Measurements from ENCODE around the gene DNAJB6. TPM values are rescaled to one million over a fixed set of nuclear protein-coding genes. Genes with fewer than 3 reads are reported as not detected.

DNAJB6 gene
- total RNA-seq, 4 donors from 2014 or later, result 179 to 254 (median 212) TPM

DNA sequence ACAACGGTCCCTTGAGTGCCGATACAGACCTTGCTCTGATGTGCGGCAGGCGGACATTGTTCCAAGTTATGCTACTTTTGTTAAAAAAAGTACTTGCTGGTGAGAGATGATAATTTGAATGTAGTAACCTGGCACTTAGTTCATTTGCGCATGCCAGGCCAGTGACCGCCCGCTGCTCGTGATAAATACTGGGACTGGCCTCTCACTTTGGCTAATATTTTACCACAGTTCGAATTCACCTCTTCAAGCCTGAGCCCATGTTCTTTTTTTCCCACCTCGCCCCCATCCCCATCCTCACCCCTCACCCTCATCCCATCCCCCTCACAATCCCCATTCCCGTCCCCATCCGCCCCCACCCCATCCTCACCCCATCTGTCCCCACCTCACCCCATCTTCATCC, 126.4 kb downstream of the DNAJB6 start:
- TF ChIP-seq, protein P1, sequence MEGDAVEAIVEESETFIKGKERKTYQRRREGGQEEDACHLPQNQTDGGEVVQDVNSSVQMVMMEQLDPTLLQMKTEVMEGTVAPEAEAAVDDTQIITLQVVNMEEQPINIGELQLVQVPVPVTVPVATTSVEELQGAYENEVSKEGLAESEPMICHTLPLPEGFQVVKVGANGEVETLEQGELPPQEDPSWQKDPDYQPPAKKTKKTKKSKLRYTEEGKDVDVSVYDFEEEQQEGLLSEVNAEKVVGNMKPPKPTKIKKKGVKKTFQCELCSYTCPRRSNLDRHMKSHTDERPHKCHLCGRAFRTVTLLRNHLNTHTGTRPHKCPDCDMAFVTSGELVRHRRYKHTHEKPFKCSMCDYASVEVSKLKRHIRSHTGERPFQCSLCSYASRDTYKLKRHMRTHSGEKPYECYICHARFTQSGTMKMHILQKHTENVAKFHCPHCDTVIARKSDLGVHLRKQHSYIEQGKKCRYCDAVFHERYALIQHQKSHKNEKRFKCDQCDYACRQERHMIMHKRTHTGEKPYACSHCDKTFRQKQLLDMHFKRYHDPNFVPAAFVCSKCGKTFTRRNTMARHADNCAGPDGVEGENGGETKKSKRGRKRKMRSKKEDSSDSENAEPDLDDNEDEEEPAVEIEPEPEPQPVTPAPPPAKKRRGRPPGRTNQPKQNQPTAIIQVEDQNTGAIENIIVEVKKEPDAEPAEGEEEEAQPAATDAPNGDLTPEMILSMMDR (IDR thresholded peaks at IDR 0.05), result no peak
- TF ChIP-seq POLR2A (IDR thresholded peaks at IDR 0.05), result no peak
- no peak overlapping the region for H3K4me3 ChIP-seq (ENCODE audit: low read depth, poor library complexity, severe bottlenecking)
- intact Hi-C loops (cut with DNase I; ENCODE audit: low total_unique reads), result no loop called here
- DNase-seq (ENCODE audit: low spot score in 2 of 2), result peak in 1 of 2 donors; percentile 28
- WGBS, 2 donors, result 81 to 82% methylated on average over 12 of the region's 12 CpGs

DNA sequence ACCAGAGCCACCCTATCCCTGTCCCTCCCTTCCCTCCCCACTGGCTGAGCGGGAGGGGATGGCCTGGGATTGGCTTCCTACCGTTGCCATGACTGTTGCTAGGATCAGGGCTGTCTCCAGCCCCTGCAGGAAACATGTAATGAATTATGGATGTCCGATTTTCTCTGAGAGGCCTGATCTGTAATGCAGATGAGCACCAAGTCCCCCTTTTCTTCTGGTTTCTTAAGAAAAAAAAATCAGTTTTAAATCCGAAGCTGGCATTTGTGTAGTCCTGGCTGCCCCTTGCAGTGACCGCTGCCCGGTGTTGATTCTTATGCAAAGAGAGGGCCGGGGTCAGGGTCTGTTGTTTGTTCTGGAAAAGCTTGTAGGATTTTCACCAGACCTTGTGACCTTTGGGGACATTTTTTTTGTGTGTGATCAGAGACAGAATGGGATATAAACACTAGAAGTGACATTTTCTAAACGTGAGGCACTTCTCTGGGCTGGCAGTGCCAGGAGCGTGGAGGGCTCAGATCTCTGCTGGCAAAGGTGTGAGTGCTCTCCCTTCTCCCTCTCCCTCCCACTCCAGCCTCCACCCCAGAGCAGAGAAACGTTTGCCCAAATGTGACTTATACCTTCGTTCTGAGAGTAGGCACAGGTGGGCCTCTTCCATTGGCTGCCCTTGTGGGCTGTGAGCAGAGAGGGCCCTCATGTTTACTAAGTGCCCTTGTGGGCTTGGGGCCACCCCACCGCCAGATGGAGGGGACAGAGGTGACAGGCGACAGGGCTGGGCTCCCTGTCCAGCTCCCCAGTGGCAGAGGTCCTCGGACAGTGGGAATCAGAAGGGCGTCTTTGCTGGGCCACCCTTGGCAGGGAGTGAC, 127.5 kb downstream of the DNAJB6 start:
- no peak for TF ChIP-seq POLR2A (IDR thresholded peaks at IDR 0.05)
- TF ChIP-seq, protein P1 (IDR thresholded peaks at IDR 0.05), result no peak
- DNase-seq (ENCODE audit: low spot score in 2 of 2), result peak in 1 of 2 donors; percentile 52
- intact Hi-C loops (cut with DNase I; ENCODE audit: low total_unique reads), result no loop called here
- H3K4me3 ChIP-seq (ENCODE audit: low read depth, poor library complexity, severe bottlenecking), result no peak overlapping the region
- 44 to 47% methylated on average over 15 of the region's 15 CpGs for WGBS, 2 donors

DNA sequence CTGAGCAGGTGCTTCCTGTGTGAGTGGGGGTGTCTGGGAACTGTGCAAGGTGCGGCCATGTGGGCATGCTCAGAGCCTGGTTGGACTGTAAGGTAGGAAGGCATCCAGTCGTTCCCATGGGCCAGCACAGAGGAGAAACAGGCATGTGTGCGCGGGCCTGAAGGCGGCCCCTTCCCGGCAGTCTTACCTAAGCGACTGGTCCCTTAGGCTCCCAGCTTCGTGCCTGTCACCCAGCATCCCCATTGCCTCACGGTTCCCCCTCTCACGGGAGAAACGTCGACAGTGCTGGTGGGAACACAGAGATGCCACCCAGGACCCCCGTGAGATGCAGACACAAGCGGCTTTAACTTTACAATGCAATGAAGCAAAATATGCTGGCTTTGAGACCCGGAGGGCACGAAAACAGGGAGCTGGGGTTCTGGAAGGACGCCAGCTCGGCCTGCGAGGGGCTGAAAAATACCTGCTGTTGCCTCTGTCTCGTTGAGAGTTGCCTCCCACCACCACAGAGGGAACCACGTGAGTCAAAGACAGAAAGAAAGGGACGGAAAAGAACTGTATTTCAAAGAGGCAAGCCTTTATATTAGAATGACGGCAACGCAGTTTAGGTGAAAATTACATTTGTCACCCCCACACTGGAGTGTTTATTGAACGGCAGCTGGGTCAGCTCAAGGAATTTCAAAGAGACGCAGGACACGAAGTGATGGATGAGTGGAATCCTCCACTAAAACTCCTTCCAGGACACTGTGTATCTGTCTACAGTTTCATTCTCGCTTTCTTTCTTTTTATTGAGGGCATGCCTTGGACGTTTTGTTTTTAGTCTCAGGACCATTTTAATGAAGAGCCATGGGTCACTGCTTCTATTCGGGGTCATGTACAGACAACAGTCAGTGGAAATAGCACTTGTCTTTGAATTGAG, 128.4 kb downstream of the DNAJB6 start:
- TF ChIP-seq, protein P1 (IDR thresholded peaks at IDR 0.05), result no peak
- no peak for TF ChIP-seq POLR2A (IDR thresholded peaks at IDR 0.05)
- no peak for DNase-seq (ENCODE audit: low spot score in 2 of 2)
- intact Hi-C loops (cut with DNase I; ENCODE audit: low total_unique reads), result no loop called here
- H3K4me3 ChIP-seq (ENCODE audit: low read depth, poor library complexity, severe bottlenecking), result no peak overlapping the region
- WGBS, 2 donors, result 47 to 50% methylated on average over 29 to 30 of the region's 30 CpGs

DNA sequence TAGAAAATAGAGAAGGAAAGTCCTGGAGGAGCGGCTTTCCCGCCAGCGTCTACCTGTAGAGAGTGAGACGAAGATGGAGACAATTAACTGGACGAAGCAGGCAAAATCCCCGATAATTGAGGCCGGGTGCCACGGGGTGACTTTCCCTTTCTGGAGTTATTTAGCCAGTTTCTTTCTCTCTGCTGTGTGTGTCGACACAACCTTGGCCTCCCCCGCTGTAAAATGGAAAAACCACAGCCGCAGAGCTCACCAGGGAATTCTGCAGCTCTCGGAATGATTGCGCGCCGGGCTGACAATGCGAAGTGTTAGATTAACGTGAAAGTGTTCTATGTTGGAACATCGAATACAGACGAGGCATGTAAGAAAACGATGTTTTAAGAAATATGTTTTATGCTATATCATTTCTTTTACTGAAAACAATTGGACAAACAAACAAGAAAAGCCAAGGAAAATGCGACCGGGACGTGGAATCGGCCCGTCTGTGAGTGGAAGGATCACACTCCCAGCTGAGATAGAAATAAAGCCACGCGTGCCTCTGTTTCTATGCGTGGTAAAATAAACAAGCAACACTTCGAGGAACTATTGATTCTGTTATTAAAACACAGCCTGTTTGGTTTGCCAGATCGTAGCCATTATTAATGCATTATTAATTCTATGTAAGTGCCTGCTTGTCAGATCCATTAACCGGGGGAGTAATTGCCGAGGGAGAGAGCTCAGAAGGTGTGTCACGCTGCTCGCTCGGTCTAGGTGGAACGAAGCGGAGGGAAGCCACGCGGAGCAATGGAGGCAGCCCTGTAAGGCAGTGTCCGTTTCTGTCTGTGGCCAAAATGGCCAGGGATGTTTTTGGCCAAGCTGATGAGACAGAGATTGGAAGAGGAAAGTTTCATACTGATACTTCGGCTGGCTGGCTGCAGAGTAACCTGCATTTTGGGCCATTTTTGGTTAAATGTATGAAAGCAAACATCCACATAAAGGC, 129.4 kb downstream of the DNAJB6 start:
- 84 to 85% methylated on average over 41 of the region's 41 CpGs for WGBS, 2 donors
- peak in 1 of 2 donors; percentile 70 for DNase-seq (ENCODE audit: low spot score in 2 of 2)
- TF ChIP-seq, protein P1 (IDR thresholded peaks at IDR 0.05), result no peak
- no peak for TF ChIP-seq POLR2A (IDR thresholded peaks at IDR 0.05)
- intact Hi-C loops (cut with DNase I; ENCODE audit: low total_unique reads), result no loop called here
- no peak overlapping the region for H3K4me3 ChIP-seq (ENCODE audit: low read depth, poor library complexity, severe bottlenecking)

DNA sequence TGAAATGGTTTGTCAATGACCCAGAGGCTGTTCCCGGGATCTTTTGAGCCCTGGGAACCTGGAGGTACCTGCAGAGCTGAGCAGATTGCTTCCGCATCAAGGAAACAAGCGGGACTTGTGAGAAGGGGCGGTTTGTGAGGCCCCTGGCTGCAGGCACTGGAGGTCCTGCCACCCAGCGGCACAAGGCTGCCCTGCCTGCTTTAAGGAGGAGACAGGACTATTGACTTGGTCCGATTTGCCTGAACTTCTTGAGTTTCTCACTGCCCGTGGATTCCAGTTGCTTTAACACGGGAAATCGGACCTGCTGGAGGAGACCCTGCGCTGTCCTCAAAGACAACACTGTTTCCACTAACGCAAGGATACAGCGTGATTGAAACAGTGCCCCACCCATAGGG, 130.1 kb downstream of the DNAJB6 start:
- TF ChIP-seq POLR2A (IDR thresholded peaks at IDR 0.05), result no peak
- TF ChIP-seq, protein P1 (IDR thresholded peaks at IDR 0.05), result no peak
- WGBS, 2 donors, result 77 to 78% methylated on average over 12 of the region's 12 CpGs
- DNase-seq (ENCODE audit: low spot score in 2 of 2), result peak in 1 of 2 donors; percentile 58
- H3K4me3 ChIP-seq (ENCODE audit: low read depth, poor library complexity, severe bottlenecking), result no peak overlapping the region
- intact Hi-C loops (cut with DNase I; ENCODE audit: low total_unique reads), result no loop called here

Measured in lower leg skin (tissue), 4 donors.